Measurements from ENCODE around the gene STX1A. TPM values are rescaled to one million over a fixed set of nuclear protein-coding genes. Genes with fewer than 3 reads are reported as not detected.

Gene STX1A
- total RNA-seq, 2 experiments from 2014 or later, result 5.3 to 5.7 TPM

GRCh38 chr7:73669858-73670385 lies 49.5 kb downstream of the STX1A start:
- POLR2A ChIA-PET, result no interaction called here
- BruUV-seq (replicated peaks), result no TSS peak
- H3K9me3 ChIP-seq (ENCODE audit: low read length), result no peaks in the 10 kb centered on the region
- no peaks in the 10 kb centered on the region for H3K79me2 ChIP-seq (ENCODE audit: insufficient read depth, low read depth, low read length)
- H4K20me1 ChIP-seq (ENCODE audit: insufficient read depth, low read length), result no peaks in the 10 kb centered on the region
- no peaks in the 10 kb centered on the region for H3K9me2 ChIP-seq (ENCODE audit: insufficient read depth, low read length)
- H3K4me2 ChIP-seq (ENCODE audit: low read length), result no peak overlapping the region
- H3K27ac ChIP-seq (ENCODE audit: low read depth, low read length, poor library complexity, severe bottlenecking), result no peak overlapping the region
- intact Hi-C loops (cut with micrococcal nuclease; ENCODE audit: unreplicated experiment), result loop anchor here (5.0 kb wide), 1 partner anchor 62 kb away; no protein-coding TSS in a partner anchor
- TF ChIP-seq, protein P1, sequence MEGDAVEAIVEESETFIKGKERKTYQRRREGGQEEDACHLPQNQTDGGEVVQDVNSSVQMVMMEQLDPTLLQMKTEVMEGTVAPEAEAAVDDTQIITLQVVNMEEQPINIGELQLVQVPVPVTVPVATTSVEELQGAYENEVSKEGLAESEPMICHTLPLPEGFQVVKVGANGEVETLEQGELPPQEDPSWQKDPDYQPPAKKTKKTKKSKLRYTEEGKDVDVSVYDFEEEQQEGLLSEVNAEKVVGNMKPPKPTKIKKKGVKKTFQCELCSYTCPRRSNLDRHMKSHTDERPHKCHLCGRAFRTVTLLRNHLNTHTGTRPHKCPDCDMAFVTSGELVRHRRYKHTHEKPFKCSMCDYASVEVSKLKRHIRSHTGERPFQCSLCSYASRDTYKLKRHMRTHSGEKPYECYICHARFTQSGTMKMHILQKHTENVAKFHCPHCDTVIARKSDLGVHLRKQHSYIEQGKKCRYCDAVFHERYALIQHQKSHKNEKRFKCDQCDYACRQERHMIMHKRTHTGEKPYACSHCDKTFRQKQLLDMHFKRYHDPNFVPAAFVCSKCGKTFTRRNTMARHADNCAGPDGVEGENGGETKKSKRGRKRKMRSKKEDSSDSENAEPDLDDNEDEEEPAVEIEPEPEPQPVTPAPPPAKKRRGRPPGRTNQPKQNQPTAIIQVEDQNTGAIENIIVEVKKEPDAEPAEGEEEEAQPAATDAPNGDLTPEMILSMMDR (conservative IDR thresholded peaks at IDR 0.05; ENCODE audit: low read length), result no peak
- no peak for TF ChIP-seq EZH2phosphoT487 (IDR thresholded peaks at IDR 0.05; ENCODE audit: borderline replicate concordance, low read depth, low read length)
- no peak overlapping the region for H3K4me3 ChIP-seq (ENCODE audit: low read depth, low read length, poor library complexity, severe bottlenecking)
- DNase-seq (ENCODE audit: low spot score), result no peak
- peaks cover 11% of the 10 kb centered on the region for H3K4me1 ChIP-seq (ENCODE audit: insufficient read depth, low read length, poor library complexity, severe bottlenecking)
- H3K36me3 ChIP-seq (ENCODE audit: insufficient read depth, low read length), result no peaks in the 10 kb centered on the region
- CTCF ChIA-PET (ENCODE audit: unreplicated experiment), result no interaction called here
- no peak overlapping the region for H2AFZ ChIP-seq (ENCODE audit: low read length)

- Histone ChIP-seq H2AFZ (ENCODE audit: low read length) (no peak overlapping the region), H3K4me1 (ENCODE audit: insufficient read depth, low read length, poor library complexity, severe bottlenecking) (peaks cover 11% of the 10 kb centered on the region), H3K36me3 (ENCODE audit: insufficient read depth, low read length) (no peaks in the 10 kb centered on the region), H3K79me2 (ENCODE audit: insufficient read depth, low read depth, low read length) (no peaks in the 10 kb centered on the region), H3K9me3 (ENCODE audit: low read length) (no peaks in the 10 kb centered on the region), H3K9me2 (ENCODE audit: insufficient read depth, low read length) (no peaks in the 10 kb centered on the region), H3K4me3 (ENCODE audit: low read depth, low read length, poor library complexity, severe bottlenecking) (peak overlapping the region; percentile 80), H3K27ac (ENCODE audit: low read depth, low read length, poor library complexity, severe bottlenecking) (no peak overlapping the region), H3K4me2 (ENCODE audit: low read length) (peak overlapping the region; percentile 97), H4K20me1 (ENCODE audit: insufficient read depth, low read length) (no peaks in the 10 kb centered on the region)
- TF ChIP-seq, protein P1 (conservative IDR thresholded peaks at IDR 0.05; ENCODE audit: low read length), result no peak
- TF ChIP-seq EZH2phosphoT487 (IDR thresholded peaks at IDR 0.05; ENCODE audit: borderline replicate concordance, low read depth, low read length), result no peak
- ChIA-PET CTCF (ENCODE audit: unreplicated experiment) (no interaction called here), POLR2A (interaction anchor here (0.6 kb wide), 1 partner anchor 58 kb away, joined by 3 read pairs; no protein-coding TSS in a partner anchor)
- BruUV-seq (replicated peaks), result no TSS peak
- intact Hi-C loops (cut with micrococcal nuclease; ENCODE audit: unreplicated experiment), result loop anchor here (5.0 kb wide), 1 partner anchor 63 kb away; no protein-coding TSS in a partner anchor
- no peak for DNase-seq (ENCODE audit: low spot score)
Measured at GRCh38 chr7:73669288-73669701, 50.2 kb downstream of the STX1A start.

DNA sequence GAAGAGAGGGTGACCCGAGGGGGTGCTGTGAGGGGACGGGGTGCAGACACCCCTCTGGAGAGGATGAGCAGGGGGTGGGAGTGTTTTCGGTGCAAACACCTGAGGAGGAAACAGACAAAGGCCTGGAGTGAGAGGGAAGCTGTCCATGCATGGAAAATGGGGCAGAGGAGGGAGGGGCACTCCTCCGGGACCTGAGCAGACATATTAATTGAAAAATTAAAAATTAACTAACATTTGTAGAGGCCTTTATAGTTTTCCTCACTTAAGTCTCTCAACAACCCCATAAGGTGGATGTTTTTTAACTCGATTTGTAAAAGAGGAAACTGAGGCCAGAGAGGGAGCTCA lies 50.6 kb downstream of the STX1A start:
- H4K20me1 ChIP-seq (ENCODE audit: insufficient read depth, low read length), result no peaks in the 10 kb centered on the region
- ChIA-PET CTCF (ENCODE audit: unreplicated experiment) (no interaction called here), POLR2A (interaction anchor here (0.6 kb wide), 1 partner anchor 57 kb away, joined by 3 read pairs; no protein-coding TSS in a partner anchor)
- H3K4me2 ChIP-seq (ENCODE audit: low read length), result peak overlapping the region; percentile 97
- peaks cover 11% of the 10 kb centered on the region for H3K4me1 ChIP-seq (ENCODE audit: insufficient read depth, low read length, poor library complexity, severe bottlenecking)
- peak; percentile 20 for DNase-seq (ENCODE audit: low spot score)
- TF ChIP-seq EZH2phosphoT487 (IDR thresholded peaks at IDR 0.05; ENCODE audit: borderline replicate concordance, low read depth, low read length), result no peak
- TF ChIP-seq, protein P1 (conservative IDR thresholded peaks at IDR 0.05; ENCODE audit: low read length), result no peak
- no peaks in the 10 kb centered on the region for H3K36me3 ChIP-seq (ENCODE audit: insufficient read depth, low read length)
- no peak overlapping the region for H3K27ac ChIP-seq (ENCODE audit: low read depth, low read length, poor library complexity, severe bottlenecking)
- H3K79me2 ChIP-seq (ENCODE audit: insufficient read depth, low read depth, low read length), result no peaks in the 10 kb centered on the region
- peak overlapping the region; percentile 78; the same call in 1 of the 2 replicates for H2AFZ ChIP-seq (ENCODE audit: low read length)
- H3K9me2 ChIP-seq (ENCODE audit: insufficient read depth, low read length), result no peaks in the 10 kb centered on the region
- H3K4me3 ChIP-seq (ENCODE audit: low read depth, low read length, poor library complexity, severe bottlenecking), result peak overlapping the region; percentile 80
- no peaks in the 10 kb centered on the region for H3K9me3 ChIP-seq (ENCODE audit: low read length)
- intact Hi-C loops (cut with micrococcal nuclease; ENCODE audit: unreplicated experiment), result loop anchor here (1.0 to 5.0 kb wide), 2 partner anchors 14 to 63 kb away; partner anchors contain the start of genes BUD23 and DNAJC30
- no TSS peak for BruUV-seq (replicated peaks)

Data from OCI-LY7 (cell line).